Fibroblast of skin of left biceps (primary cell): ENCODE results near the gene SUPT4H1.

ENCODE experiments used
- DNase-seq, 2 experiments: peaks; one replicate each; pipeline ENCODE4 v3.0.0-alpha.2; 2013; ENCODE audit warnings: low read depth in 2 of 2

SUPT4H1 gene

DNA sequence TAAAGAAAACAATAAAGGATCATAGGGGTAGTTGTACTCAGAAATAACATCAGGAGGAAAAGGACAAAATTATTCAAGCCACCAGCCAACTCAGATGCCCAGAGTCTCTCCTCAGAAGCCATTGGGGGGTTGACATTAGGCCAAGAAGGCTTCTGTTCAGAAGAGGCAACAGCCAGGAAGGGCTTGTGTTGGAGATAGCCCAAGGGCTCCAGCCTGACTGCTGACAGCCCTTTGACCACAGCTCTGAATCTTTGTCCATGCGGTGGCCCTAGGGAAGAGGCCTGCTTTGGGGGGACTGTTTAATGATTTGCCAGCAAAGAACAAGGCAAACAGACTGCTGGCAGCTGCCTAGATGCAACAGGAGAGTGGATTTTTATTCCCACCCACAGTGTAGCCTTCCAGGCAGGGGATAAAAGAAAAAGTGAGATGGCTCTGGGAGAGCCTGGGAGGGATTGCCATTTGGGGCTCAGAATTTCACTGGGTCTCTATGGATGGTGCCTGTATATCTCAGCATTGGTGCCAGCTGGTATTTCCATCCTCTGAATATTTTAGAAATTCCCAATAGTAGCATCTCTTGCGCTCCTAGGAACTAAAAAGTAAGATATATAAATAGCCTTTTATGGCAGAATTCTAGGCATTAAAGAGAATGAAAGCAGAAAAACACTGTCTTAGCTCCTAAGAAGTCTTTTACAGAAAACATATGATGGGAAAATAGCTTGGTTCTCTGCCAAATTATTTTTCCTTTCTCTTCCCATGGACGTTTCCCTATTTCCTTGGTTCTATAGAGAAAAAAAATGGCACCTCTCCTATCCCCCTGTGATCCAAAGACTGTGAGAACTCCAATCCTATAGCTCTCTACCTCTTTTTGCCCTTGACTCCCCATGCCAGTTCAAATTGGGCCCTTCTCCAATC lies 29.4 kb upstream of the SUPT4H1 start:
- DNase-seq: no peak

DNA sequence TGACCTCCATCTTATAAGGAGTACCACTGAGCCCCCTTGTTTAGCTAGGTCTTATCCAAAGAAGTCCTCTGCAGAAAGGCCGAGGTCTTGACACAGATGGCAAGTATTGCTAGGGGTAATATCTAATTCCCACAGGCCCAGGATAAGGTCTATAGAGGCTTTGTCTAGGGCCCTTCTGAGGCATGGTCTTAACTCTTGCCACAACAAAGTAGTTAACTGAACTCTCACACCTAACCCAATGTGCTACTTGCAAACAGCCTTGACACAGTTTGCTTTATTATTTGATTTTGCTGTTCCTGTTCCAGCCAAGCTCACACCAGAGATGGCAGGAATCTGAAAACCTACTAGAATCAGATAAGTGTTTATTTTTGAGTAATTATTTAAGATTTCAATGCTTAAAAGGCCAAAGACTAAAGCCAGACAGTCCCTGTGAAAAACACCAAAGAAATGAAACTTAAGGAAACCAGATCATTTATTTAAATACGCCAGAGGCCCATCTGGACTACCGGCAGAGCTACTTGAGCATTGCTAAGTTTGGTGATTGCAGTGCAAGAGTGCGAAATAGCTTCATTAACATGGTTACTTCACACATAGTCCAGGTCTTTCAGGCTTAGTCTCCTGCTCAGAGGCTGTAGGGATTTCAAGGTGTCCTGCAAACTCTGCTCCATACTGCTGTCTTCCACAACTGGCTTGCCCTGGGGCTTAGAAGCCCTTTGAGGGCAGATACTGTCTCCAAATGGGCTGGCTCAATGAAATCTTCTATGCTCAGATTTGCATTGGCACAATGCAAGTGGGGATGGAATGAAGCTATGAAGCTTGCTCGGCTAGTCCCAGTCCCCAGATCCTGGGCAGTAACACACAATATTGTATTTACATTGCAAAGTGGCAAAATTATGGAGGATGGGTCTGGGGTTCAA lies 28.5 kb upstream of the SUPT4H1 start:
- no peak for DNase-seq

DNA sequence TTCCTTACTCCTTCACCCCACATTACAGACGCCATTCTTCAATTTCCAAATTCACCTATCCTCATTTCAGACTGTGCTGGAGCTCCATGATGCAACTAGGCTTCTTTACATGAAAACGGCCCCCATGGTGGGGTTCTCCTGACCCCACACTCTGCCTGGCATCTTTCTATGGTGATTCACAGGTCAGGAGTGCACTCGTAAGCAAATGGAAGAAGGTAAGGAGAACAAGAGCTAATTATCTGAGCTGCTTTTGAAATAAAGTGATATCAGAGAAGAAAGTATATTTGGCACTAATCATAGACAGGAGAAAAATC lies 27.5 kb upstream of the SUPT4H1 start:
- no peak for DNase-seq

DNA sequence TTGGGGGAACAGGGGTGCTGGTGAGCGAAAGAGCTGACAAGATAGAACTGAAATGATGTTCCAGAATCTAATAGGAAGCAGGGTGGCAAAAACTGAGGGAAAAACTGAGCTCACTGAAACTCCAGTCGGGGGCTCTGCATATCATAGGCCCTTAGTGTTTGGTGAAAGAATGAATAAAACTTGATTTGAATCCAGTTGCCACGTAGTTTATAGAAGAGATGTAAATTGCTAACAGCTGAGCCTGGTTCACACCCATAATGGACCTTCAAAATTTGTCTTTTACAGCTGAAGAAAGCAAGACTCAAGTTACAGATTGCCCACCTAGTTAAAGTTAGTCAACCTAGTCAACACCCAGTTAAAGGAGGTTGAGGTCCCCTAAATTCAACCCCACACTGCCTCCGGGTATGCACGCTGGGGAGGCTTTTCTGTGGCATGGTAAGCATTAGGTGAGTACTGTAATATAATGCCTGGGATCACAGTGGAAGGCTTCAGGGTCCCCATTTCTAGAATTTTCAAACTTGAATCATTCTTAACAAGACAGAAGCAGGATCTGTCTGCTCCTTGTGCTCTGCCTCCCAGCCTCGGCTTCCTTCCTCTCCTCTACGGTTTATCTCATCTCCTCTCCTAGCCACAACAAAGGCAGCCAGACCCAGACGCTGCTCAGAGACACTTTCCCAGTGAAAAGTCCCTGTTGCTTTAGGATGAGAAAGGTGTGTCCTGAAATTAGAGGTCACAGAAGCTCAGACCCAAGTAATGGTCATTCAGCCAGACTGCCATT lies 26.9 kb upstream of the SUPT4H1 start:
- no peak for DNase-seq

DNA sequence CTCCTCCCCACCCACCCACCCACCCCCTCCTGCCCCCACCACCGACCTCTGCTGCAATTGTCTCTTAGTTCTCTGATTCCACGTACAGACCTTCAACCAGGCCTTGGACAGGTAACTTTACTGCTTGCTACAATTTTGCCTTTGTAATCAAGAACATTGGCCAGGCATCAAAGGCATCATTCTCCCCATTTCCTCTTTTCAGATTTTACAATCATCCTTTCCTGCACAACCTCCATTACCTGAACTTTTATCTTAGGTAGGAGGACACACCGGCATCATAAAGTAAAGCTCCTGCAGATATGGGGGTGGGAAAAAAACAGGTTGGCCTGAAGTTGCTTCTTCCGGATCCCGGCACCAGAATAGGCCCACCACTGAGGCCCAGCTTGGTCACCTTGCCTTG lies 25.7 kb upstream of the SUPT4H1 start:
- DNase-seq: no peak

DNA sequence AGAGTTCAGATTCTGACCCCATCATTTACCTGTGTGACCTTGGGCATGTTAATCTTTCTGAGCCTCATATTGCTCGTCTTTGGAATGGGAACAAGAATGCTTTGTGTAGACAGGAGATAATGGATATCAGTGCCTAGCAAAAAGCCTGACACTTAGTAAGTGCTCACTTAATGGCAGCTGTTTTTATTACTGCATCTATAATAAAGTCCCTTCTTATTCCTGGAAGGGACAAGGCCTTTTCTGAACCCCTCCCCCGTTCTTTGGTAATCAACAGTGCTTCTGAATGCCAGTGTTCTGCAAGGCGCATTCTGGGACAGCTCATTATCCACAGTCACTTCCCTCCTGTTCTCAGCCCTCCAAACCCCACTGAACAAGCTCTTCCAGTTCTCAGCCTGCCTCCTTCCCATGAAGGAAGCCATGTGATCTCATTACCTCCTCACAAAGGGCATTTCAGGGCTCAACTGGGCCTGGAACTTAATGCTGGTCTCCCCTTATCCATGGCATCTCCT lies 25.1 kb upstream of the SUPT4H1 start:
- no peak for DNase-seq

DNA sequence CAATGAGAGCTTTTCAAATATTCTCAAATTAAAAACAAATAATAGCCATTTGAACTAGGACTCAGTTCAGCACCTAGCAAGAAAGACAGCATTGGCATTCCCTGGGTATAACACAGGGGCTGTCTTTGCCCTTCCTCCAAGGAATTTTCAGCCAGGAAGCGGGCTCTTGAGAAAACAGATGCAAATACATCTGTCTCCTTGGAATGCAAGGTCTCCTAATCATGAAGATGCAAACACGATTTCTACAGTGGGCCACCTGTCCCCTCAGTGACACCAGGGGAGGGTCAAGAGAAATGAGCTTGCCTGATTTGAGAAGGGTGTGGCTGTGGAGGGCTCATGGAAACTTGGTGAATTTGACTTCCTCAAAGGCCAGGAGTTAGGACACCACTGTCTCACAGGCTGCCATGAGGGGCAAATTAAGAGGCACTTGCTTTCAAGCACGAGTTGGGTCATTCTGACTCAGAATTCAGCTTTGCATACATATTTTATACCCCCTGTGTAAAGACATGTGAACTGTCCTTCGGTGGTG lies 24.5 kb upstream of the SUPT4H1 start:
- DNase-seq: no peak

DNA sequence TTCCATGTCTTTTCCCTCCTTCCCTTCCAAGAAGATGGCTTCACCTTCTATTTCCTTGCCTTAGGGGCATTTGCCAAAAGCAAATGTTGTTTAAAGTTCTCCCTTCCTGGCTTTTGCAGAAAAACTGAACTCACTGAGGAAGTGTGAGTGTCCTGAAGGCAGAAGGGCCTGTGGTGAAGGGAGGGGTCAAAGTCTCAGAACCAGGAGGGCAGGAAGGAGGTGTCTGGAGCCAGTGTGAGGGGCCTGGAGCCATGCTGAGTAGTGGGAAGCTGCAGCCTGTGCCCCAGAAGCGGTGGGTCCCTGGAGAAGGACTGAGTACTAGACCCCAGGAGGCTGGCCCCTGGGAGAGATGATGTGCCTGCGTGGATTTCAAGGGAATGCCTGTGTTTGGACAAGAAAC lies 23.8 kb upstream of the SUPT4H1 start:
- DNase-seq: no peak

DNA sequence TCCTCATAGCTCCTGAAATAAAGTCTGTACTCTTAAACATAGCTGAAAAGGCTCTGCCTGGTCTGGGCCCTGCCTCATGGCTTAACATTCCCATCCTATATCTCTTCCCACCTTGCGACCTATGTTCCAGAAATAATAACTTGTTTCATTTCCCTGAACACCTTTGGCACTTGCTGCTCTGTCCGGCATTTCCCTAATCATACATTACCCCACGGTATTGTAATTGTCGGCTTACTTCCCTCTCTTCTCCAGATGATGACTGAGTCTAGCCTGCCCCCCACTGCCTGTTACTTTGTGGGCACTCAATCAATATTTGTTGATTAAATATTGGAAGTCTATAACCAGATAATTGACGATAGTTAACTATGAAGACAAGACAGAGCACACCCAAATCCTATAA lies 23.3 kb upstream of the SUPT4H1 start:
- DNase-seq: no peak

DNA sequence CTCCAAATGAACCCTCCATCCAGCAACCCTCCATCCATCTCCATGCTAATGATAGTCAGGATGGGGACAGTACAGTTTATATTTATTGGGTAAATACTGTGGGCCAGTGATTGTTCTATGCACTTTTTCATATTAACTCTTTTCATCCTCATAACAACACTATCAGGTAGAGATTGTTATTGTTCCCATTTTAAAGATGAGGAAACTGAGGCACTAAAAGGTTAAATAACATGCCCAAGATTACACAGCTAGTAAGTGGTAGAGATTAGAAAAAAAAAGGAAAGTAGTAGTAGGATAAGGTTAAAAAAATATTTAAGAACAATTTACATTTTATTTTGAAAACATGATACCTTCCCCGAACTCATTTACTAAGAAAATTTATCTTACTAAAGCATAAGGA lies 21.9 kb upstream of the SUPT4H1 start:
- no peak for DNase-seq

DNA sequence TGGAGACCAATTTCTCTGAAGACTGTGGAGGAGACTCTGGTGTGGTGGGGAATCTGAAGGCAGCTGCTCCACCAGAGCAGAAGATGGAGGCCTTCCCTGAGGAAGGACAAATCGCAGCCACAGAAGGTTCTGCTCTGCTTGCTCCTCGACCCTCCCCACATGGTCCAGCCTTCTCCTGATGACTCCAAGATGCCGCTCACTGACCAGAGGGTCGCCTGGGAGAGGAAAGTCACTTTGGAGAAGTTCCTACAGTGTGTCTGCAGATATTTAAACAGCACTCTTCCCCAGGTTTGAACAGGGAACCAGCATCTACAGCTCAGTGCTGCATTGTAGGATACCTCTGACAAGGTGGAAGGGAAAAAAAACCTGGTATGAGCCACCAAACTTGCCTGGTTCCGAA lies 21.0 kb upstream of the SUPT4H1 start:
- no peak for DNase-seq

DNA sequence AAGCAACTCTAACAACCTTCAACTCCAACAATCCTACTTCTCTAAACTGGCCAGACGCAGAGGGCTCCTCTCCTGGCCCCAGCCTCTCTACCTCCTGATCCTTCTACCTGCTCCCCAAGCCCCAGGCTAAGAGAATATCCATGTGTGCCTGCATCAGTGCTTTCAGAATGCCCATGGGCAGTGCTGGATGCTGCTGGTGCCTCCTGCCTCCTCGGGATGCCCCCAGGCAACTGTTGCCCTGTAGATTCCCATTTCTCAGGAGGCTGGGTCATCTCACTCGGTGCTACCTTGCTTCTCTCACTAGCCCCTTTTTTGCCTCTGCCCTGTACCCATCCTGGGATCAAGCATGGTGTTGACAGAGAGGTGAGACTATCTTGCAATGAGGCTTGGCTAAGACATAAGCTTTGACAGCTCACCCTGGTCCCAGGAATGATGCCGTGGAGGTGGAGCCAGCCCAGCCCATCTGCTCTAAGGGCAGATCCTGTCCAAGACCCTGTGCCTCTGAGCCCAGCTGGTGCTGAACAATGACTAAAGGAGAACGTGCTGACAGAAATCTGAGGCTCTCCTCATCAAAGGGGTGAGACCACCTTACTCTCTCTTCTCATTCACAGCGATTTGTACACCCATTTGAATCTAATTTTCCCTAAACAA lies 19.4 kb upstream of the SUPT4H1 start:
- no peak for DNase-seq

DNA sequence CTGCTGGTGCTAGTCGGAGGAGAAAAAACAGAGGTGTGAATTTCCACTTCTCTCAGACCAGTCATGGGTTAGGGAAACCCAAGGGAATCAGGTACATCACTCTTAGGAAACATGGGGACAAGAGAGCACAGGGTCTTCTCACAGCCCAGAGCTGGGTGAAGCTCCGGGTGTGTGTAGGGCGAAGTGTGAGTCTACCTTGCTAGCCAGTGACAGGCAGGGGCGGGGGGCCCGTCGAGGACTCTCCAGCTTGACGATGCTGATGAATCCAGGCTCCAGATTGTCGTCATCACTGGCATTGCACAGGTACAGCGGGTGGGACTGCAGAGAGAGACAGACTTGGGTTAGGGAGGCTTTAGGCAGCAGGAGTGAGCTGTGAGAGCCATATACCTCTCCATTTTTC lies 18.7 kb upstream of the SUPT4H1 start:
- no peak for DNase-seq

DNA sequence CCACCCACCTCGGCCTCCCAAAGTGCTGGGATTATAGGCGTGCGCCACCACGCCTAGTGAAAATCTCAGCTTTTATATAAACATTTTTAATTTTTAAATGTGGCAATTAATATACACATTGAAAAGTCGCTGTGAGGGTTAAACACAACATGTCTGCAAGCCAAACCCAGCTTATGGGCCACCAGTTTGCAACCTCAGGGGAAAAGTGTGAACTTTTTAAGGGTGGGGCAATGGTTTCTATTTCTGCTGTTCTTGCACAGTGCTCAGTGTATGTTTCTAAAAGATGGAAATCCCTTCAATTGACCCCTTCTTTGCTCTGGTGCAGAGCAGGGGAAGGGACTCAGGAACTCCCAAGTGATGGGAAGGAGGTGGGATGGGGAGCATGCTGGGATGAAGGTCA lies 18.3 kb upstream of the SUPT4H1 start:
- no peak for DNase-seq

DNA sequence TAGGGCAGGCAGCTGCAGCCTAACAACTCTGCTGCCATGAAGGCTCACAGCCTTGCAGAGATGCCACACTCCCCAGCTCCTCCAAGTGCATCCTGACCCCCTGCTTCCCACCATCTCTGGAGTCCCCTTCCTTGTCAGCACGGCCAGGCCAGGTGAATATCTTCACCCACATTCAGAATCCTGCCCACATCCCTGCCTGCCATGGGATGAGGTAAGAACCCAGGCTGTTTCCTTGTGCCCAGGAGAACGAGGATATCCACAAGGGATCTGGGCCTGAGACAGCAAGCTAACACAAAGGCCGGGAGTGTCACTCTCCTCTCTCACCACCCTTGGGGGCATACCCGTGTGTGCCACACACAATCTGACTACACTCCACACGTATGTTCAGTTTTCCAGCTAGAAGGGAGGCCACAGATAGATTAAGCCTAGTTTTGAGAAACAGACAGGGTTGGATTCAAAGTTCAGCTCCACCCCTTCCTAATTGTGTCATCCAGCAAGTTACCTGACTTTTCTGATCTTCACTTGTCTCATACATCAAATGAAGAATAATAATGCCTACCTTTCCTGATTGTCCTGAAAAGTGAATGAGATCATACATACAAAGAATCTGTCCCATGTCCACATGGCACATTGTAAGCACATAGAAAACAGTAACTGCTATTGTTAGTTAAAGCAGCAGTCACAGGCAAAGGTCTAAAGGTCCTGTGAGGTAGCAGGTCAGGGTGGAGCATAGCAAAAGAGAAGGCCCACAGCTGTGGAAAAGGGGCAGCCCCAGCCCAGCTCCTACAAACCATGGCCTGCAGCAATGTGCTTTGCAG lies 17.4 kb upstream of the SUPT4H1 start:
- no peak for DNase-seq

DNA sequence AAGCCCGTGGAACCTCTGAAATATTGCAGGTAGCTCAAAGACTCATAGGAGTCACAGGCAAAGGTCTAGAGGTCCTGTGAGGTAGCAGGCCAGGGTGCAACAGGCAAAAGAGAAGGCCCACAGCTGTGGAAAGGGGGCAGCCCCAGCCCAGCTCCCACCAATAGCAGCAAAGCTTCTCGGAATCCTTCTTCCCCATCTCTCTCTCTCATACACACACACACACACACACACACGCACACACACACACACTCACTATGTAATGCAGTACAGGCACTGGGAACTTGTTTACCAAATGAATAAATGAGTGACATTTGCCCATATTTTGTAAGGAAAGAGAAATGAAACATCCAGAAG lies 16.8 kb upstream of the SUPT4H1 start:
- DNase-seq: no peak

DNA sequence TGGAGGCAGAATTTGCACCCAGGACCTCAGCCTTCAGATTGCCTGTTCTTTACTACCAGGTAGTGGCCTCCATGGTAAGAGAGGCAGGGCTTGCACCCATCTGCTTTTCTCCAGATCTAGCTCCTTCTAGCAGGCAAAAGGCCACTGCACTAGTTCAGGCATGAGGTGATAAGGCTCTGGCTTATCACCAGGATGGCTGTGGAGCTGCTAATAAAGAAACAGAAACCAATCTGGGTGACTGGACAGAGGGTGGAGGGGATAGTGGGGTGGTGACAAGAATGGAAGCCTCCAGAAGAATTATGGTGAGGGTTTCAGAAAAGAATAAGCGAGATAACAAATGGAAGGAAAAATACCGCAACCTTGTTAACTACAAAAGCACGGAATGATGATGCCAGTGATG lies 15.5 kb upstream of the SUPT4H1 start:
- no peak for DNase-seq

DNA sequence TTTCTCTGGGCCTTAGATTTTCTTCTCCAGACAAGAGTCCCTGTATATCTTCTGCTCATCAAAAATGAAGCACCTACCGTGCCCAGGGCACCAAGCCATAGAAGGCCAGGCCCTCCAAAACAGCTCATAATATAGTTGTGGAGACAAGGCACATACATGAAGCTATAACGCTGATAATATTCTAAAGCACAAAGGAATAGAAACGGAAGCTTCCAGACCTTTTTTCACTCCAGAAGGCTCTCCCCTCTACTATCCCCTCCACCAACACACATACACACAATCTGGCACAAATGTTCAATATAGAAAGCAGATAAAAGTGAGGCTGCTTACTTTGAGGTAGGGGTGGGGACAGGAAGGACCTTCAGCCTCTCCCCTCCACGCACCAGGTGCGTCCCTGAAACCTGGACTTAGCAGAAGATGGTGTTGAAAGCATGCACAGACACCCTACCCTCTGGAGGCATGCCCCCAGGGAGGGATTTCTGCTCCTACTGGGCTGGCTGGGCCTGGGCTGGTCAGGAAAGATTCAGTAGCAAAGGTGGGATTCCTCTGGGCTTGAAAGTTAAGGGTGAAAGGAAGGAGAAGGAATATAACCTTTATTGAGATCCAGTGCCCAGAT lies 14.1 kb upstream of the SUPT4H1 start:
- no peak for DNase-seq

DNA sequence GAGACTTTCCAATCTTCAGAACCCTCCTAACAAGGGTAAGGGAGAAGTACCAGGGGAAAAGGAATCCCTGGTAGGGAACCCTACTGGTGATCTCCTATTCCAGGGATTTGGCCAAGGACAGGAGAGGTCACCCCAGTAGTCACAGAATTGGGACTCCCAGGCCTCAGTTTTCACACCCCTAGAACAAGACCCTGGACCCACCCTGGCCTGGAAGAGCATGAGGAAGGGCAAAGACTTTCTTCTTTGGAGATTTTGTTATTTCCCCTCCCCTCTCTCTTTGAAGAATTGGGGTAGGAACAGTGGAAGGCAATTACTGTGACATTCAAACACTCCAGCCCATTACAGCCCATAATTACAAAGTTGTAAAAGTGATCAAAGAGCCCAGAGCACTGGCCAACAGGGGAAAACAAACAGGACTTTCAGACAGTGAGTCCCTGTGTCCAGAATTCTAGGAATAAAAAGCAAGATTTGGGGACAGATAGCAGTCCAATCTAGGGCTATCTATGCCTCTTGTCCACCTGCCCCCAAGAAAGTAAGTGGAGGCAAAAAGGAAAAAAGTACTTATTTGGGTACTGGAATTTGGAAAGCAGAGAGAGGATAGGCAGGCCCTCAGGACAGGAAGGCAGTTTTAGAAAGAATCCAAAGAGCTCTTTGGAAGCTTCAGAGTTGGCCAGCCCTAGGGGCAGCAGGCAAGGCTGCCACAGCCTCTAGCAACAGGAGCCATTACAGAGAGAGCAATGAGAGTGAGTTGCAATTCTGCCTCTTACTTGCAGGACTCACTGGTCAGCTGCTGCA lies 13.4 kb upstream of the SUPT4H1 start:
- no peak for DNase-seq
